Fibroblast of skin of abdomen (primary cell): Measurements from ENCODE around the gene MEIS3.
A peak's percentile ranks its signal among the peaks of the same experiment; 100 is the strongest.
"Not testable (repeated sequence)": the region's sequence is repeated elsewhere in the genome, so short reads cannot be mapped to it uniquely, and the experiment has no call there.

Experiments used
- DNase-seq: peaks from one replicate; pipeline ENCODE4 v3.0.0-alpha.2; 2013

The MEIS3 gene

DNA sequence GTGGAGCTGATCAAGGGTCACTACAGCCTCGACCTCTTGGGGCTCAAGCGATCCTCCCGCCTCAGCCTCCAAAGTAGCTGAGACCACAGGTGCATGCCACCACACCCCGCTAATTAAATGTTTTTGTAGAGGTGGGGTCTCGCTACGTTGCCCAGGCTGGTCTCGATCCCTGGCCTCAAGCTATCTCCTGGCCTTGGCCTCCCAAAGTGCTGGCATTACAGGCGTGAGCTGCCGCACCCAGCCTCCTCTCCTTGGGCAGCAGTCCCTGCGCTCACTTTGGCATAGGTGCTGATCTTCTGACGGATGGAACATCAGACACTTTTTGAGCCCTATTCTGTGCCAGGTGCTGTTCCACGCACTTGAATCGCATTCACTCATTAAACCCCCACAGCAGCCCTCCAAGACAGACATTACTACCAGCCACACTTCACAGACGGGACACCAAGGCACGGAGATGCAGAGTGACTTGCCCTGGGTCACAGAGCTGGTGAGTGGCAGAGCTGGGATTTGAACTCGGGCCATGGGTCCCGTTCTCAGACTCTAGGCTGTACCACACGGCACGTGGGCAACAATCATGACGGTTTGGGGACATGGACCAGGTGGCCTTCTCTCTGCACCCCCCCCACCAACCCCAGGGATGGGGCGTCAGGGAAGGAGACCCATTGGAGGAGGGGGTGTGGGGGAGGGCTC is 3.2 kb downstream of the MEIS3 start:
- DNase-seq, result no peak

DNA sequence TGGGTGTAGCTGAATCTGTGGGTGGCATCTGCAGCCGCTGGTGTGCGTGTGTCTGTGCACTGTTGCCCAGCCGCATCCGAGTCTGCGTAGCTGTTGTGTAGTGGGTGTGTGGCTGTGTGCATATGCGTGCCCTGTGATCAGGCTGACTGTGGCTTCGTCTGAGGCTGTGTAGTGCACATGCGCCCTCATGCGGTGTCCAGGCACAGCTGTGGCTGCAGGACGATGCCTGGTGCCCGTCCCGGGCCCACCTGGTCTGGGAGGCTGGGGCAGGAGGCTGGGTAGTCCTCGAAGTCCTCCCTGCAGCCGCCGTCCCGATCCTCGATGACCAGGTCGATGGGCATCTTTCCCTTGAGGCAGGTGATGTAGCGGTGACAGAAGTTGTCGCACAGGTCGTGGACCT is 4.9 kb downstream of the MEIS3 start:
- DNase-seq, result no peak

DNA sequence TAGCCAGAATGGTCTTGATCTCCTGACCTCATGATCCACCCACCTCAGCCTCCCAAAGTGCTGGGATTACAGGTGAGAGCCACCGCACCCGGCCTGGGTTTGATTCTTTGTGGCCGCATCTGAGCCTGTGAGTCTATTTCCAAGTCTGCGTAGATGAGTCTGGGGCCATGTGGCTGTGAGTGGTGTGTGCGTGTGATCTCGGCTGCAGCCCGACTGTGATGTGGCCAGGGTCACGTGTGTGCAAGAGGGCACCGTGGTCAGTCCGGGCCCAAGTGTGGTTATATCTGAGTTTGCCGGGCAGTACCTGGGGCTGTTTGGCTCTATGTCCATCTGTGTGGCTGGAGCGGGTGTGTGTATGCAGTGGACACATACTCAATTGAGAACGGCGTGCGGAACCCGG is 5.4 kb downstream of the MEIS3 start:
- no peak for DNase-seq

DNA sequence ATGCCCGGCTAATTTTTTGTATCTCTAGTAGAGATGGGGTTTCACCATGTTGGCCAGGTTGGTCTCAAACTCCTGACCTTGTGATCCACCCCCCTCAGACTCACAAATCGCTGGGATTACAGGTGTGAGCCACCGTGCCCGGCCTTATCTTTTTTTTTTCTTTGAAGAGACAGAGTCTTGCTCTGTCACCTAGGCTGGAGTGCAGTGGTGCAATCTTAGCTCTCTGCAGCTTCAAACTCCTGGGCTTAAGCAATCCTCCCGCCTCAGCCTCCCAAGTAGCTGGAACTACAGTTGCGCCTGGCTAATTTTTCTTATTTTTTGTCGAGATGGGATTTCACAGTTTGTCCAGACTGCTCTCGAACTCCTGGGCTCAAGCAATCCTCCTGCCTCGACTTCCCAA is 7.6 kb downstream of the MEIS3 start:
- DNase-seq, result not testable (repeated sequence)

DNA sequence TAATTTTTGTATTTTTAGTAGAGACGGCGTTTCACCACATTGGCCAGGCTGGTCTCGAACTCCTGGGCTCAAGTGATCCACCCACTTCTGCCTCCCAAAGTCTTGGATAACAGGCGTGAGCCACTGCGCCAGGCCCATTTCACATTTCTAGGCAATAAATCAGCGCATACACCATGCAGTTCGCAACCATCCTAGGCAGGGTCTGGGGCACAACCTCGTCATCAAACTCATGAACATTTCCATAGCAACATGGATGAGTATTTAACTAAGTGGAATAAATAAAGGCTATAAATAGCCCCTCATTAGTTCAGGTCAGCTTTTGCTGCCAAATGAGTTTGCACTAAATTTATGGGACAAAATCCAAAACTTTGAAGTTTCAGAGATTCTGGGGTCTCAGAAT is 8.2 kb downstream of the MEIS3 start:
- DNase-seq, result no peak

DNA sequence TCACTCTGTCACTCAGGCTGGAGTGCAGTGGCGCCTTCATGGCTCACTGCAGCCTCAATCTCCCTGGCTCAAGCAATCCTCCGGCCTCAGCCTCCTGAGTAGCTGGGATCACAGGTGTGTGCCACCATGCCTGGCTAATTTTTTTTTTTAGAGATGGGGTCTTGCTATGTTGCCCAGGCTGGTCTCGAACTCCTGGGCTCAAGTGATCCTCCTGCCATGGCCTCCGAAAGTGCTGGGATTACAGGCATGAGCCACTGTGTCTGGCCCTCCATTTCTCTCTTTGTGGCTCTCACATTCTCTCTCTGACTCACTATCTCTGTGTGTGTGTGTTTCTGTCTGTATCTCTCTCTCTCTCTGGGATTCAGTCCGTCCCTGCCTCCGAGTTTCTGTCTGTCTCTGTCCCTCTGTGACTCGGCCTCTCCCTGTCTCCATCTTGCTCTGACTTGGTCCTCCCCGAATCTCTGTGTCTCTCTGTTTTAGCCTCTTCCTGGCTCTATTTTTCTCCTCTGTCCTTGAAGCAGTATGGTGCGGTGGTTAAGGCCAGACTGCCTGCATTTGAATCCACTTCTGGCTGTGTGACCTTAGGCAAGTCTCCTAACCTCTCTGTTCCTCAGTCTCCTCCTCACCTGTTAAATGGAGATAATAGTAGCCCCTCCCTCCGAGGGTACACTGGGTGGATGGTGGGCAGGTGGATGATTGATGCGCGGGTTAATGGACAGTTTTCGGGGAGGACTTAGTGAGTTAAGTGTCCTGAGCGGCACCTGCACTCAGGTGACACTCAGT is 11.0 kb downstream of the MEIS3 start:
- no peak for DNase-seq

DNA sequence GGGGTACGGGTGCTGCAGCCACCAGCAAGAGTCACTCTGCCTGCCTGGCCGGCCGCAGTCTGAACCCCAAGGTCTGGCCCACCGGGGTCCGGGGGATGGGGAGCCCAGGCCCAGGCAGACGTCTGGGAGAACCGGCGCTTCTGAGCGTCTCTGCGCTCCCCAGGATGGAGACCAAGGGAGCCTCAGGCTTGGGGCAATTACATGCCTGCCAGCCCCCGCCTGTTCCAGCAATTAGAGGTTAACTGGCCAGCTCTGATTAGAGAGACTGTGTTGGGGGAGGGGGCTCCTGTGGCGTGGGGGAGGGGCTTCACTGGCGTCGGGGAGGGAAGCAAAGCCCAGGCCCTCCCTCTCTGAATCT is 11.9 kb downstream of the MEIS3 start:
- no peak for DNase-seq

DNA sequence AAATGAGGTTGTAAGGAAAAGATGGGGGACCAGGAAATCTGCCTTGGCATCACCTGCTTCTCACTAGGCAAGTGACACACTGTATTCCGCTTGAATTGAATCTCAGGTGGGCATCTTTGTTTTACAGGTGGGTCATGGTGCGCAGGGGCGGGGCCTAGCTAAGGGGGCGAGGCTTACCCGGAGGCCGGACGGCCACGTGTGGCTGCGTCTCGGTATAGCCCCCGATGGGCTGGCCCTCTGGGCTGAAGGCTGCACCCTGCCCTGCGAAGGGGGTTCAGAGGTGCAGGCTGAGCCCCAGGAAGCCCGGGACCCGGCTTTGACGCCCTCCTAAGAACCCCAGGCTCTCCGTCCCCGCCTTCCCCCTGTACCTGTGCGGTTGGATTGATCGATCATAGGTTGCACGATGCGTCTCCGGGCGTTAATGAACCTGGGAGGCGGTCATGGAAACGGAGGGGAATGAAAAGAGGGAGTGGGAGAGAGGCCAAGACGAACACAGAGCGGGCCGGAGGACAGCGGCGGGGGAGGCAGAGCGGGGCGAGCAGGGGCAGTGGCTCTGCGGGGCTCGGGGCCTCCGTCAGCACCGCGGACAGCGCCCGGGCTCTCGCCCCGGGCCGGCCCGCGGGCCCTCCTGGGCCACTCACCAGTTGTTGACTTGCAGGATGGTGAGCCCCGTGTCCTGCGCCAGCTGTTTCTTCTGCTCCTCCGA is 12.5 kb downstream of the MEIS3 start:
- DNase-seq, result no peak

DNA sequence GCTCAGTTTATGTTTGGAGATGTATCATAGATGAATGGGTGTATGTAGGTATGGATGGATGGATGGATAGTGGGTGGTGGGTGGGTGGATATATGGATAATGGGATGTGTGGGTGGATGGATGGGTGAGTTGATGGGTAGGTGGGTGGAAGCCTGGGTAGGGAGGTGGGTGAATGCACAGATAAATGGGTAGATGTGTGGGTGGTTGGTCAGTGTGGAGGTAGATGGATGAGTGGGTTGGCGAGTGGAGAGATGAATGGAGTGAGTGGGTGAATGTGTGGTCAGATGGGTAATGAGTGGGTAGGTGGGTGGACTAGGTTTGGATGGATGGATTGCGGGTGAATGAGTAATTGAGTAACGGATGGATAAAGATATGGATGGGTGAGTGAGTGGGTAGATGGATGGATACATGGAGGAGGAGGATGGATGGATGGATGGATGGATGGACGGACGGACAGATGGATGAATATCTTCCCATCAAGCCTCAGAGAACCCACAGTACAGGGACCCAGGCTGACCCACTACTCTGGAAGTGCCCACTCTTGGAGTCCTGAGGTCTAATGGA is 13.4 kb downstream of the MEIS3 start:
- DNase-seq, result no peak

DNA sequence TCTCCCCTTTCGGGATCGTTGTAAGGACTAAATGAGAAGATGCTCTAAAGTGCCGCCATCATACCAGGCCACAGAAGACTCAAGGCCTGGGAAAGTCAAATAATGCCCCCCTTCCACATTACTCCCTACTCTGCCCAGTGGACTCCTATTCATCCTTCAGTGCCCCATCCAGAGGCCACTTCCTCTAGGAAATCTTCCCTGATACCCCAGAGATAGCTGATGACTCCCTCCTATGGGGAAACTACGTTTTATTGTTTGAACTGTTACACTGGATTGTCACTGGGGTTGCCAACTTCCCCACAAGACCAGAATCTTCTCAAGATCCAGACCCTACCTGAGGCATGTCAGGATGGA is 14.2 kb downstream of the MEIS3 start:
- no peak for DNase-seq

DNA sequence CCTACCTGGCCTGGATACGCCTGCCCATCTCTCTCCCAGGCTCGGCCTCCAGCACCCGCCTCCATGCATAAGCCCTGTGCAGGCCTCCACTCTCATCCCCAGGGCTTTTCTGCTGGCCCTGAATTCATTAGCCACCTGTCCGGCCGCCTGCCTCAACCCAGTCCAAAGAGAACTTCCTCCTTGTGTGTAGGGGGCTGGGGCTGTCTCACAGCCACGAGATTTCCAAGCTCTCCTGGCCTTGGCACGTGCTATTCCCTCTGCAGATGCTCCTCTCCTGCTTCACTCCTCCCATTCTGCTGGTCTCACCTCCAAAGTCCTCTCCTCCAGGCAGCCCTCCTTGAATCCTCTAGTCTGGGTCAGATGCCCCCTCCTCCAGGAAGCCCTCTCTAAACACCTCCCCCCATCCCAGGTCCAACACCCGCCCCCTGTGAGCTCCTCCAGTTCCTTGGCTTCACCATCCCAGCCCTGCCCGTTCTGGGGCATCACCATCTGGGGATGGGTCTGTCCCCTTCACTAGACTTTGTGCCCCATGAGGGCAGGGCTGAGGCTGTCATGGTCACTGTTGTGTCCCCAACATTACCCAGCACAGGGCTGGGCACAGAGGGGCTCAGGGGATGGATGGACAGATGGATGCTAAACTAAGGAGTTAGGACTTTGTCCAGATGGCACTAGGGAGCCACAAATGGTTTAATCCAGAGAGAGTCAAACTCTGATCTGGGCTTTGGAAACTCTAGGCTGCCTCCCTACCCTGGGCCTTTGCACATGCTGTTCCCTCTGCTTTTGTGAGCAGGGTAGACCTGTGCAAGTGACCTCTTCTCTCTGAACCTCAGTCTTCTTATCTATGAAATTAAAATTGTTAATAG is 14.8 kb downstream of the MEIS3 start:
- no peak for DNase-seq

DNA sequence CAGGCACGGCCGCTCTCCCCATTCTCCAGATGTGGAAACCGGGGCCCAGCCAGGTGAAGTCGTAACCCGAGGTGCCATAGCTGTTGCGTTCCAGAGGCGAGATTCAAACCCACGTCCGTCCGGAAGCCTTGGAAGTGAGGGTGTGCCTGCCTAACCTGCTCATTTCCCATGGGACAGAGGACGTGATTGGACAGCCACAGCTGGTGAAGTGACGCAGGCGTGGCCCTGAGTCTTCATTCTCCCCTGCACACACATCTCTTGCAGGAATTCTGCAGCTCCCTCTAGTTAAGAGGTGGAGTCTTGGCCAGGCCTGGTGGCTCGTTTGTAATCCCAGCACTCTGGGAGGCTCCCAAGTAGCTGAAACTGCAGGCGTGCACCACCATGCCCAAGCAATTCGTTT is 16.8 kb downstream of the MEIS3 start:
- no peak for DNase-seq

DNA sequence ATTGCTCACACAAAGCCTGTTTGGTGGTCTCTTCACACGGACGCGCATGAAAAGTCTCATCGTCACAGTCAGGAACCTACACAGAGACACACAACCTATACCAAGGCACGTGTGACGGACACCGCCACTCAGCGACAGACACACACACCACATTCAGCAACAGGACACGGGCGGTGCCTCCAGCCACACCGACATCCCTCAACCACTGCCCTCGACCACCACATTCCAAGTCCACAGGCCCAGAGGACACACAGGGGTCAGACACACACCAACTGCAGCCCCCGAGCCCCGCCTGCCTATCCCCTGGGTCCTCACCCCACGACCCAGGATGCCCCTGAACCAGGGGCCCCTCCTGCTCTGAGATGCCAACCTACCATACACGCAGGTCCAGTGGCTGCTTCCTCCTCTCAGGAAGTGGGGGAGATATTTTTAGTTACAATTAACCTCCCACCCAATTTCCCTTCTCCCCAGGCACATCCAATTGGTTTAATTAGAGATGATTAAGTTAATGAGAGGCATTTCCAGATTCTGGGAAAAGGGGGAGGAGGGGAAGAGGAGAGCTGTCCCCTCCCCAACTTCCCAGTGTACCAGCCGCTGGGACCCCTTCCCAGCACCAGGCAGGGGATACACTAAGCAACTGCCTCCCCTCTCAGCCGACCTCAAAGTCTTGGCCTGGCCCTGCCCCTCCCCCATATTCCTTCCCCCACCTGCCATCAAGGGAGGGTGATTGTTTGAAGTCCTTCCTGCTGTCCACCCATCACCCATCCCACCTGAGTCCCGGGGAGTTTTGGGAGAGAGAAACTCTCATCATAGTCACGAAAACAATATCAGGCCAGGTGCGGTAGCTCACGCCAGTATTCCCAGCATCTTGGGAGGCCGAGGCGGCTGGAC is 20.4 kb downstream of the MEIS3 start:
- no peak for DNase-seq

DNA sequence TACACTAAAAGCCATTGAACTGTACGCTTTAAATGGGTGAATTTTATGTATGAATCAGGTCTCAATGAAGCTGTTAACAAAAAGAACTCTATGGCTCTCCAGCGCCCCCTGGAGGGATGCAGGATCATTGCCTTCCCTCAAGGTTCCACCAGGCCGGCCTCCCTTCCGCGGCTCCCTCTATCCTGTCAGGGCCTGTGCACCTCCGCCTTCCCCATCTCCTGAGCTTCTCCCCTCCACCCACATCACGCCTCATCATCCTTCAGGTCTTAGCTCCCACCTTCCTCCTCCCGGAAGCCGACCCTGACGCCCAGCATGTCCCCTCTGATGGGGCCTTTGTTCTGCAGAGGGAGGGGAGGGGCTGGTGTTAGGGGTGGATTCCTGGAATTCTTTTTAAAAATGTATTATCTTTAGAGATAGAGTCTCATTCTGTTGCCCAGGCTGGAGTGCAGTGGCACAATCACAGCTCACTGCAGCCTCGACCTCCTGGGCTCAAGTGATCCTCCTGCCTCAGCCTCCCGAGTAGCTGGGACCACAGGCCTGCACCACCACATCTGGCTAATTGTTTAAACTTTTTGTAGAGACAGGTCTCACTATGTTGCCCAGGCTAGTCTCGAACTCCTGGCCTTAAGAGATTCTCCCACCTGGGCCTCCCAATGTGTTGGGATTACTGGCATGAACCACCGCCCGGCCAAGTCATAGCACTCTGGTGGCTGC is 27.7 kb downstream of the MEIS3 start:
- DNase-seq, result peak; percentile 64

DNA sequence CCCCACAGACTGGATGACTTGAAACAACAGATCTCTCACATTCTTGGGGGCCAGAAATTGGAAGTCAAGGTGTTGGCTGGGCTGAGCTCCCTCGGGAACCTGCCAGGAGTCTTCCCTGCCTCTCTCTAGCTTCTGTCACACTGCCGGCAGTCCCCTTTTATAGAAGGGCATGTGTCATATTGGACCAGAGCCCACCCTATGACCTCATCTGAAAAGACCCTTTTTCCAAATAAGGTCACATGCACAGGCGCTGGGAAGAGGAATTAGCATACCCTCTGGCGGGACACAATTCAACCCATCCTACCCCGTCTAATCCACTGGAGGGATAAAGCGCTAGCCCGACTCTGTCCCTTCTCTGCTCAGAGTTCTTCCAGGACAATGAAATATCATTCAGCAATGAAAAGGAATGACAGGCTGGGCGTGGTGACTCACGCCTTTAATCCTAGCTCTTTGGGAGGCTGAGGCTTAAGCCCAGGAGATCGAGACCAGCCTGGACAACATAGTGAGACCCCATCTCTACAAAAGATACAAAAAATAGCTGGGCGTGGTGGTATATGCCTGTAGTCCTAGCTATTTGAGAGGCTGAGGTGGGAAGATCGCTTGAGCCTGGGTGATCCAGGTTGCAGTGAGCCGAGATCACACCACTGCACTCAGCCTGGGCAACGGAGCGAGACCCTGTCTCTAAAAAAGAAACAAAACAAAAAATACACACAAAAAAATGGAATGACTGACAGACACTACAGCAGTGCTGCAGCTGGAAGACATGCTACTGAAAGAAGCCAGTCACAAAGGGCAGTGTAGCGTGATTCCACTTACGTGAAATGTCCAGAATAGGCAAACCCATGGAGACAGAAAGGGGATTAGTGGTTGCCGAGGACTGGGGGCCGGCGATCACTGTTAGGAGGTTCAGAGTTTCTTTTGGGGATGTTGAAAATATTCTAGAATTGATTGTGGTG is 28.5 kb downstream of the MEIS3 start:
- no peak for DNase-seq

DNA sequence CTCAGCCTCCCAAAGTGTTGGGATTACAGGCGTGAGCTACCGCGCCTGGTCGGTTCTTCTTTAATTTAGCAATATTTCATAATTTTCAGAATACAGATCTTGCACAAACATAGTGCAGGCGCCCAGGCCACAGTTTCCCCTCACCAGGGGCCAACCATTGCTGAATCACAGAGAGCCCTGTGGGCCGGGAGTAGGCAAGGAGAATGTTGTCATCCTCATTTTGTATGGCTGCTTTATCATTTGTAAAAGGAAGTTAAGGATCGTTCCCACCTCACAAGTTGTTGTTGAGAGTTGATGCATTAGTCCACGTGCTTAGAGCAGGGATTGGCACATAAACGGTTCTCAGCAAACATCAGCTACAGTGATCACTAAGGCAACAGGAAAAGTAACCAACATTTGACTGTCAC is 30.2 kb downstream of the MEIS3 start:
- DNase-seq, result no peak

DNA sequence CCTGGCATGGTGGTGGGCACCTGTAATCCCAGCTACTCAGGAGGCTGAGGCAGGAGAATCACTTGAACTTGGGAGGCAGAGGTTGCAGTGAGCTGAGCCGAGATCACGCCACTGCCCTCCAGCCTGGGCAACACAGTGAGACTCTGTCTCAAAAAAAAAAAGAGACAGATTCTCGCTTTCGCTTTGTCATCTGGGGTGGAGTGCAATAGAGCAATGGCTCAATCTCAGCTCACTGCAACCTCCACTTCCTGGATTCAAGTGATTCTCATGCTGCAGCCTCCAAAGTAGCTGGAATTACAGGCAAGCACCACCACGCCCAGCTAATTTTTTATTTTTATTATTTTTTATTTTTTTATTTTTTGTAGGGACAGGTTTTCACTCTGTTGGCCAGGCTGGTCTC is 30.6 kb downstream of the MEIS3 start:
- DNase-seq, result not testable (repeated sequence)

DNA sequence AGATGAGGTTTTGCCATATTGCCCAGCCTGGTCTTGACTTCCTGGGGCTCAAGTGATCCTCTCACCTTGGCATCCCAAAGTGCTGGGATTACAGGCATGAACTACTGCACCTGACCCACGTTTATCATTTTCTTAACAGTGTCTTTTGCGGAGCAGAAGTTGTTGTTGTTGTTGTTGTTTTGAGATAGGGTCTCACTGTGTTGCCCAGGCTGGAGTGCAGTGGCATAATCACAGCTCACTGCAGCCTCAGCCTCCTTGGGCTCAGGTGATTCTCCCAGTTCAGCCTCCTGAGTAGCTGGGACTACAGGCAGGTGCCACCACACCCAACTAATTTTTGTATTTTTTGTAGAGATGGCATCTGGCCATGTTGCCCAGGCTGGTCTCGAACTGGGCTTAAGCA is 31.7 kb downstream of the MEIS3 start:
- DNase-seq, result not testable (repeated sequence)

DNA sequence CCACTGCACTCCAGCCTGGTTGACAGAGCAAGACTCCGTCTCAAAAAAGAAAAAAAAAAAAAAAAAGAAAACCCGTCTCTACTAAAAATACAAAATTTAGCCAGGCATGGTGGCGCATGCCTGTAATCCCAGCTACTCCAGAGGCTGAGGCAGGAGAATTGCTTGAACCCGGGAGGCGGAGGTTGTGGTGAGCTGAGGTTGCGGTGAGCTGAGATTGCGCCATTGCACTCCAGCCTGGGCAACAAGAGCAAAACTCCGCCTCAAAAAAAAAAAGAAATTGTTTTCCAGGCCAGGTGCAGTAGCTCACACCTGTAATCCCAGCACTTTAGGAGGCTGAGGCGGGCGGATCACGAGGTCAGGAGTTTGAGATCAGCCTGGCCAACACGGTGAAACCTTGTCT is 32.7 kb downstream of the MEIS3 start:
- DNase-seq, result not testable (repeated sequence)

DNA sequence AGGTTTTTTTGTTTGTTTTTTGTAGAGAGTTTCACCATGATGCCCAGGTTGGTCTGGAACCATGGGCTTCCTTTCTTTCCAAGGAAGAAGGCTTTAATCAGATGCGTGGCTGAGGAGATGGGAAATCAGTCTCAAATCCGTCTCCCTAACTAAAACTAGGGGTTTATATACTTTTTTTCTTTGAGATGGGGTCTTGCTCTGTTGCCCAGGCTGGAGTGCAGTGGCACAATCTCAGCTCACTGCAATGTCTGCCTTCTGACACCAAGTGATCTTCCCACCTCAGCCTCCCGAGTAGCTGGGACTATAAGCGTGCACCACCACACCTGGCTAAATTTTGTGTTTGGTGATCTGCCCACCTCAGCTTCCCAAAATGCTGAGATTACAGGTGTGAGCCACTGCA is 34.8 kb downstream of the MEIS3 start:
- DNase-seq, result not testable (repeated sequence)
